Effector memory CD8-positive, alpha-beta T cell (primary cell): Measurements from ENCODE around the gene TXNRD1.
"Not testable (repeated sequence)": the region's sequence is repeated elsewhere in the genome, so short reads cannot be mapped to it uniquely, and the experiment has no call there.

ENCODE experiments used
- ATAC-seq: fragments of 150-1000 bp; cut with Tn5 transposase; replicated peaks from 2 replicates; pipeline ENCODE4 v1.10.0; 2021; ENCODE audit warnings: mild to moderate bottlenecking, moderate library complexity
- DNase-seq, 3 experiments: peaks; one replicate each; pipeline ENCODE4 v3.0.0; 2021
- H3K27ac Mint-ChIP-seq, 2 donors: one replicate each; pipeline ENCODE4 v1.8.0; 2022; ENCODE audit warnings: mild to moderate bottlenecking in 2 of 2, mixed read lengths in 2 of 2, moderate library complexity in 2 of 2
- H3K27me3 Mint-ChIP-seq, 2 donors: one replicate each; pipeline ENCODE4 v1.8.0; 2022; ENCODE audit warnings: mixed read lengths in 2 of 2
- H3K36me3 Mint-ChIP-seq: one replicate; pipeline ENCODE4 v1.8.0; 2022; ENCODE audit warnings: mild to moderate bottlenecking, moderate library complexity, mixed read lengths; ENCODE audit not compliant: insufficient read depth
- H3K4me1 Mint-ChIP-seq, 2 donors: one replicate each; pipeline ENCODE4 v1.8.0; 2022; ENCODE audit warnings: low read depth in 2 of 2, mixed read lengths in 2 of 2
- H3K4me3 Mint-ChIP-seq, 2 donors: one replicate each; pipeline ENCODE4 v1.8.0; 2022; ENCODE audit warnings: mild to moderate bottlenecking in 2 of 2, mixed read lengths in 2 of 2, moderate library complexity in 2 of 2
- H3K9me3 Mint-ChIP-seq, 2 donors: one replicate each; pipeline ENCODE4 v1.8.0; 2022; ENCODE audit warnings: mixed read lengths in 2 of 2
- total RNA-seq, 9 experiments: gene quantifications; one replicate each; lab custom pipeline; 2026; lab: John Stamatoyannopoulos, UW

TXNRD1 gene
- total RNA-seq: 56.9 to 817 (median 278) reads per million in 9 experiments

DNA sequence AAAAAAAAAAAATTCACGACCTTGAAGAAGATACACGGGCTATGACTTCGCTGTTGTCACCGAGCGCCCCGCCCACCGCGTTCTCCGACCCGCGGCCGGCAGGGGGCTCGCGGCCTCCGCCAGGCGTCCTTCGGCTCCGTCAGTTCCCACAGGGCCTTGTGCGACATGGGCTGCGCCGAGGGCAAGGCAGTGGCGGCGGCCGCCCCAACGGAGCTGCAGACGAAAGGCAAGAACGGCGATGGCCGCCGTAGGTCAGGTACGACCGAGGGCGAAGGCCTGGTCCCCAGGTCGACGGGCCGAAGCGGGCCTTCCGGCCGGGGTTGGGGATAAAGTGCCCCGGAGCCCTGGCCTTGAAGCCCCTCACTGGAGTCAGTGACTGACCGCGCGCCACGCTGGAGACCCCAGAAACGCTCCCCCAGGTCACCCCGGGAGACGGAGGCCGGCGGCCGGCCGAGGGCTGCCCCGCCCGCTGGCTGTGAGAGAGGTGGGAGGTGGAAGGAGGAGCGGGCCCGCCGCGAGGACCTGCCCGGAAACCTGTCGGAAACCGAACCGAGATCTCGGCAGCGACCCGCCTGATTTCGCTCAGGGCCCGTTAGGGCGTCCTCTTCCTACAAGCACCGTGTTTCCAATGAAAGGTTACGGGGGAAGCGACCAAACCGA is at the start of gene TXNRD1:
TXNRD1 (plus strand) TSS at position 142 of the 660 bp plus-strand sequence; CDS start at position 166, 24 bp downstream.
- no peaks in the 10 kb centered on the region for H3K36me3 Mint-ChIP-seq
- DNase-seq: peak; percentile 76 to 81 (median 78)
- no peaks in the 10 kb centered on the region for H3K9me3 Mint-ChIP-seq
- H3K27me3 Mint-ChIP-seq: no peaks in the 10 kb centered on the region
- H3K27ac Mint-ChIP-seq: peak within 1 kb of the TSS; percentile 79 to 85
- peak within 1 kb of the TSS; percentile 81 for H3K4me3 Mint-ChIP-seq
- peak; percentile 93 for ATAC-seq
- H3K4me1 Mint-ChIP-seq: peaks cover 11 to 17% of the 10 kb centered on the region in 2 donors

DNA sequence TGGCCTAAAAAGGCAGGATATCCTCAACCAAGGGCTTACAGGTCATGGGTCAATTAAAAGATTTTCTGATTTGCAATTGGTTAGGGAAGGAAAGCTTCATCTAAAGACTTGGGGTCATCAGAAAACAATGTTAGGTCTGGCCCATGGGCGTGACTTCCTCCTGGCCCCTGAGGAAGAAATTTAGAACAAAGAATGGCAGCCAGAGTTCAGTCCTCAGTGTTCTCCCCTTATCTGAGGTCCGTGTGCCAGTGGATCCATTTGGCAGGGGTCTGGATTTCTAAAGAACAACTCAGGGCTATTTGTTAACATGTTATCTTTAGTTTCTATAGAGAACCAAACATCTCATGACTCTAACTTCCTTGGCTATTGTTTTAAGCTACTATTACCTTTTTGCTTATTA is 49.8 kb upstream of the TXNRD1 start:
- Mint-ChIP-seq H3K4me3 (no peak overlapping the region), H3K36me3 (no peaks in the 10 kb centered on the region), H3K9me3 (no peaks in the 10 kb centered on the region), H3K27ac (no peak overlapping the region), H3K4me1 (no peaks in the 10 kb centered on the region), H3K27me3 (peaks cover 16 to 17% of the 10 kb centered on the region in 2 donors)
- ATAC-seq (no peak), DNase-seq (no peak)

DNA sequence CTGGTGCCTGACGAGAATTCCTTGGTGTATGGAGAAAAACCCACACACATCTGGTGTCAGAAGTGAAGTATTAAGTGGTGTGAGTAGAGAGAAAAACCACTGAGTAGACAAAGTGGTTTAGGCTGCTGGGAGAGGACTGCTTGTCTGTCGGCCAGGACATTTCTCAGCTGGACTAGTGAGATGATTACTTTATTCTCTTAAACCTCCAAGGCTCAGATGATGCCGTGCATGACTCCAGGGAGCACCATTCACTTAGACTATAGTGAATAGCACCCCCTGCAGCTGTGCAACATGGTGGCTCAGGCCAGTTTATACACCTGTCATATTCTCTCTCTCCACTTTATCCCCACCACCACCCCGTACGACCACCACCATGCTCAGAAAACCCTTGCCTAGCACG is 49.1 kb upstream of the TXNRD1 start:
- no peaks in the 10 kb centered on the region for H3K9me3 Mint-ChIP-seq
- DNase-seq (no peak), ATAC-seq (no peak)
- H3K4me1 Mint-ChIP-seq: no peaks in the 10 kb centered on the region
- H3K27me3 Mint-ChIP-seq: peaks cover 16 to 17% of the 10 kb centered on the region in 2 donors
- no peak overlapping the region for H3K4me3 Mint-ChIP-seq
- no peaks in the 10 kb centered on the region for H3K36me3 Mint-ChIP-seq
- H3K27ac Mint-ChIP-seq: no peak overlapping the region

DNA sequence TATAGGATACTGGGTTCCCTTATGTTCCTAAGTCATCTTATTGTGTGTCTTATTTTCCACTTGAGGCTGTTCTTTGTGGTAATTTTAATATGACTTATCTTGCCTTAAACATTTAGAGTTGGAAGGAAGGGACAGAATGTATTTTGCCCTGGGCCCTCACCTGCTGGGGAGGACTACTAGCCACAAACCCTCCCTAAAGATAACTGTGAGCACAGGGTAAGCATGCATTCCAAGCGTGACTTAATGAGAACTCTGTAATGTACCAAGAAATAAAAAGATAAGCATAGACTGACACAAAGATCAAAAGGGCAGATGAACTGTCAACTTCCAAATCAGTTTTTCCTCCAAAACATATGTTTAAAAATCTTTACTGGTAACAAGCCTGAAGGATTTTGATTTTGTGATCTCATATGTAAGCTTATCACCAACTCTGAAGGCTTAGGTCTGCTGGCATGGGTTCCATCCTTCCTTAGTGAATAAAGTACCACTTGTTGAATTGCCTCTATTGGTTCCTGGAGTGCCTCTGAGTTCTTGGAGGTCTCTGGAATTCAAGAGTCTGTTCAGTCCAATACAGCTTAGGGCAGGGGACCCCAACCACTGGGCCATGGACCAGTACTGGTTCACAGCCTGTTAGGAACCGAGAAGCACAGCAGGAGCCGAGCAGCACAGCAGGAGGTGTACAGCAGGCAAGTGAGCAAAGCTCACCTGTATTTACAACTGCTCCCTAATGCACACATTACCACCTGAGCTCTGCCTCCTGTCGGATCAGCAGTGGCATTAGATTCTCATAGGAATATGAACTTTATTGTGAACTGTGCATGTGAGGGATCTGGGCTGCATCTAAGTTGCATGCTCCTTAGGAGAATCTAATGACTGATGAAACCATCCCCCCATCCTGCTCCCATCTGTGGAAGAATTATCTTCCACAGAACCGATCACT is 47.8 kb upstream of the TXNRD1 start:
- no peak overlapping the region for H3K27ac Mint-ChIP-seq
- no peaks in the 10 kb centered on the region for H3K9me3 Mint-ChIP-seq
- no peaks in the 10 kb centered on the region for H3K4me1 Mint-ChIP-seq
- DNase-seq (no peak), ATAC-seq (no peak)
- no peak overlapping the region for H3K4me3 Mint-ChIP-seq
- peaks cover 11 to 12% of the 10 kb centered on the region in 2 donors for H3K27me3 Mint-ChIP-seq
- no peaks in the 10 kb centered on the region for H3K36me3 Mint-ChIP-seq

DNA sequence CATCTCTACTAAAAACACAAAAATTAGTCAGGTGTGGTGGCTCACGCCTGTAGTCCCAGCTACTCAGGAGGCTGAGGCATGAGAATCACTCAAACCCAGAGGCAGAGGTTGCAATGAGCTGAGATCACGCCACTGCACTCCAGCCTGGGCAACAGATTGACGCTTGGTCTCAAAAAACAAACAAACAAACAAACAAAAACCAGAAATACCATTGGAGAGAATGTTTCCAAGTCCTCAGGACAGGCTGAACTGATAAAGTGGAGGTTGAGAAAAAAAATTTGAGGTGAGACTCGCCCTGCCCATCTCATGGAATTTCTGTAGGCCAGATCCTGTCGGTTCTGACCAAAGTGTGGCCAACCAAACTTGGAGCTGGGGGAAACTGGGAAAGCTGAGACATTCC is 47.0 kb upstream of the TXNRD1 start:
- Mint-ChIP-seq H3K27me3 (peaks cover 11 to 12% of the 10 kb centered on the region in 2 donors), H3K4me3 (no peak overlapping the region), H3K27ac (no peak overlapping the region), H3K9me3 (no peaks in the 10 kb centered on the region), H3K4me1 (no peaks in the 10 kb centered on the region), H3K36me3 (no peaks in the 10 kb centered on the region)
- DNase-seq (no peak), ATAC-seq (no peak)

DNA sequence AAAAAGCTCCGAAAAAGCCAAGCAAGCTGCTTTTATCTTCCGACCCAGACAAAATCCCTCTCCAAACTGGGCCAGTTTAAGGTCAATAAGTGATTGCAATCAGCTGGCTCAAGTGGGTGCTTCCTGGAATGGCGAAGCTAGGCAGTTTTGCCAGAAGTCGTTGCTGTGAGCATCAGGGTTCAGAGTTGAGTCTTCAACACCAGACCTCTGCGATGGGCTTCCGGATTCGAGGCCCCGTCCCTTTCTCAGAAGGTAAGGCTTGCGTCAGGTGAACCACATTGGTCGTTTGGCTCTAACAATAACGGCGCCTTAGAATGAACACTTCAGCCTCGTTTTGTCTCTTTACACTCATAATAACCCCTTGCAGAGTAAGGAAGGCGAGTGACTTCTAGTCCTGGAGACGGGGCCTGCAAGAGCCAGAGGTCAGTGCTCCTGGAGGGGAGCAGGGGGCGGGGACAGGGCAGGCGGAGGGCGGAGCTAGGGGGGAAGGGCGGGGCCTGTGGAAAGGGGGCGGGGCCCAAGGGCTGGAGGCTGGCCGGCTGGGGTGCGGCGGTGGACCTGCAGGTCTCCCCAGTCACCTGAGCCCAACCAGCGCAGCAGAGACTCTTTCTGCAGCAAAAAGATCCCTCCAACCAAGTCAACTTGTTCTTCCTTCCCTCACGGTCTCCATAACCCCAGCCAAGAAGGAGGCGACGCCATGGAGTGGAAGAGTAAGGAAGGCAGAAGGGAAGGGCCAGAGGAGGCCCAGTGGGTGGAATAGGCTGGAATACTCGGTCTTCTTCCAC is 43.6 kb upstream of the TXNRD1 start:
- no peaks in the 10 kb centered on the region for H3K36me3 Mint-ChIP-seq
- no peak overlapping the region for H3K27ac Mint-ChIP-seq
- peaks cover 11 to 12% of the 10 kb centered on the region in 2 donors for H3K27me3 Mint-ChIP-seq
- DNase-seq (no peak), ATAC-seq (no peak)
- H3K9me3 Mint-ChIP-seq: no peaks in the 10 kb centered on the region
- H3K4me1 Mint-ChIP-seq: no peaks in the 10 kb centered on the region
- no peak overlapping the region for H3K4me3 Mint-ChIP-seq

DNA sequence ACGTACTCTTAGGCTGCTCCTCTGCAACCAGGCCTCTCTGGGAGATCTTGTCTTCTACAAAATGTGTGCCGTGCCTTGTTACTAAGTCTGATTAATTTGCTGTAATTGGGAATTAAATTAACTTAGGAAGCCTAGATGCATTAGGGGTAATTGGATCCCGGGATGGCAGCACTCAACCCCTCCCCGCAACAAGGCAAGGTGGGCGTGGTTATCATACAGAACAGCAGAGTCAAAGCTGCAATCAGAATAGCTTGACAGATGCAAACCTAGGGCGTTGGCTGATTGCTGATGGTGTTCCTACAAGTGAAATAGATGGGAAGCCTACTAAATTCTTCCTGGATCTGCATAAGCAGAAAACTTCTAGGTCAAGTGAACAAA is 43.0 kb upstream of the TXNRD1 start:
- no peak overlapping the region for H3K27ac Mint-ChIP-seq
- H3K4me3 Mint-ChIP-seq: no peak overlapping the region
- no peak for ATAC-seq

DNA sequence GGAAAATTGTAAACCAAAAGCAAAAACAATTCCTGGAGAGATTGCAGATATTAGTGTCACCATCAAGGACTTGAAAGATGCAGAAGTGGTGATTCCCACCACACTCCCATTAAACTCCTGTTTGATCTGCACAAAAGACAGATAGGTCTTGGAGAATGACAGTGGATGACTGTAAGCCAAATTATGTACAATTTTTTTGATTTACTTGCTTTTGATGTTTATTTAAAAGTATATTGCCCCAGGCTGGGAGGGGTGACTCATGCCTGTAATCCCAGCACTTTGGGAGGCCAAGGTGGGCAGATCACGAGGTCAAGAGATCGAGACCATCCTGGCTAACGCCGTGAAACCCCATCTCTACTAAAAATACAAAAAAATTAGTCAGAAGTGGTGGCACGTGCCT is 41.8 kb upstream of the TXNRD1 start:
- not testable (repeated sequence) for H3K27ac Mint-ChIP-seq, H3K9me3 Mint-ChIP-seq
- peaks cover 12 to 13% of the 10 kb centered on the region in 2 donors for H3K27me3 Mint-ChIP-seq

More for the DNA sequence above, 43.0 kb upstream of the TXNRD1 start:
- H3K9me3 Mint-ChIP-seq: no peaks in the 10 kb centered on the region
- peaks cover 12% of the 10 kb centered on the region in 2 donors for H3K27me3 Mint-ChIP-seq
- H3K36me3 Mint-ChIP-seq: no peaks in the 10 kb centered on the region
- no peak for DNase-seq
- H3K4me1 Mint-ChIP-seq: no peaks in the 10 kb centered on the region

DNA sequence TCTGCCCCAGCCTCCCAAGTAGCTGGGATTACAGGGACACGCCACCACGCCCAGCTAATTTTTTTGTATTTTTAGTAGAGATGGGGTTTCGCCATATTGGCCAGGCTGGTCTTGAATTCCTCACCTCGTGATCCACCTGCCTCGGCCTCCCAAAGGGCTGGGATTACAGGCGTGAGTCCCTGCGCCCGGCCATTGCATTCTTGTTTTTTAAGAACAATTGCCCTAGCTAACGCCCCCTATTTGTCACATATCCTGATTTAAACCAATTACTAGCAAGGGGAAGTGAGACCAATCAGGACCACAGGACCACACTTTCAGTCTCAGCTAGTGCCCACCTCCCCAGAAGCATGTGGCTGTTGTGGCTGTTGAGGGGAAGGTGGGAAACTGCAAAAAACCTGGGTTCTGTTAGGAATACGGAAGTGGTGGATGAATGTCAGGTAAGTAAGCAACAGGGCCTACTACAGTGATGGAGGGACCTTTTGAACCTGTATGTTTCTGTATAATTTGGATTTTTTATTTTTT is 39.8 kb upstream of the TXNRD1 start:
- DNase-seq (no peak), ATAC-seq (no peak)
- Mint-ChIP-seq H3K4me1 (peaks cover 0 to 4% of the 10 kb centered on the region in 2 donors), H3K36me3 (no peaks in the 10 kb centered on the region), H3K4me3 (no peak overlapping the region), H3K27me3 (peaks cover 11 to 12% of the 10 kb centered on the region in 2 donors), H3K9me3 (no peaks in the 10 kb centered on the region), H3K27ac (no peak overlapping the region)

More for the DNA sequence above, 41.8 kb upstream of the TXNRD1 start:
- H3K4me1 Mint-ChIP-seq, H3K4me3 Mint-ChIP-seq, DNase-seq, H3K36me3 Mint-ChIP-seq, ATAC-seq: not testable (repeated sequence)

DNA sequence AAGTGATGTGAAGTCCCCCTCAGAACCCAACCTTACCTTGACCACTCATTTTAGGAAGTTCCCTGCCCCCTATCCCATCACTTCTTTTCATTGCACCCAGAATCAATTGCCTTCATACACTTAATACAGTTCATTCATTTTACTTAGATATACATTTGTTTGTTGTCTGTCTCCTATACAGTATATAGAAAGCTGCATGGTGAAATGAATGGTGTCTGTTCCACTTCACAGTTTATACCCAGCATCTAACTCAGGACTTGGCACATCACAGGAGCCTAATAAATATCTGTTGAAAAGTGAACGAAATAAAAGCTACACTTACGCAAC is 38.3 kb upstream of the TXNRD1 start:
- Mint-ChIP-seq H3K27ac (no peak overlapping the region), H3K4me1 (peaks cover 0 to 4% of the 10 kb centered on the region in 2 donors), H3K9me3 (no peaks in the 10 kb centered on the region), H3K4me3 (no peak overlapping the region), H3K36me3 (no peaks in the 10 kb centered on the region), H3K27me3 (peaks cover 11 to 16% of the 10 kb centered on the region in 2 donors)
- DNase-seq: no peak
- ATAC-seq: no peak

DNA sequence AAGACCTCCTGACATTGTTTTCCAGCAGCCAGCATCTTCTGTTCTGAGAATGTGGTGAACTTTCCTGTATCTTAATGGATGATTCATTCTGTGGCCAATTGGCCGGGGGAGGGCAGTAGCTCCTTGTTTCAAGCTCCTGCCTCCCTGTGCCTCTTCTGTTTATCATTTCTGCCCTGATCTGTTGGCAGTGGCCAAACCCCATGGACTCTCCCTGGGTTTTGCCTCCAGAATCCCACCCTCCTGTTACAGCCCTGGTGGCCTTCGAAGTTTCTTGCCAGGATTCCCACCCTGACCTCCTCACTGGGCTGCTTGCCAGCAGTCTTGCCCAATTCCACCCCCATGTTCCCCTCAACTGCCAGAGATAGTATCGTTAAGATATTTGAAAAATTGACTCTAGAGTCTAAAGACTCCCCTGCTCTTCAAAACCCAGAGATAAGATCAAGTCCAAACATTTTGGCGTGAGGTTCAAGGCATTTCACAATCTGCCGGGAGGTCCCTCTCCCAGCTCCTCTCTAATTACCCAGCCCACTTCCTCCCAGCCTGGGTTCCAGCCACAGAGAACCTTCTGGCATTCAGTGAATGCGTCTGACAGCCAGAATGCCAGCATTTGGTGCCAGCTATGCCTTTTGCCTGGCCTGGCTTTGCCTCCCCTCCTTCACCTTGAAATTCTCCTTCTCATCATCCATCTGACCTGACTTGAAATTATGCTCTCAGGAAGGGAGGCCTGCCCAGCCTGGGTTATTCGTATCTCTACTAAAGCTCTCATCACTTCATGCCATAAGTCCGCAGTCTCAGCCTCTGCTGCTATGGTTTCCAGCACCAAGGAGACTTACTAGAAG is 37.7 kb upstream of the TXNRD1 start:
- DNase-seq: no peak
- Mint-ChIP-seq H3K9me3 (no peaks in the 10 kb centered on the region), H3K27me3 (peaks cover 11 to 17% of the 10 kb centered on the region in 2 donors), H3K27ac (peak overlapping the region in 1 of 2 donors; percentile 7), H3K4me1 (peaks cover 0 to 4% of the 10 kb centered on the region in 2 donors), H3K4me3 (no peak overlapping the region), H3K36me3 (peaks cover 2% of the 10 kb centered on the region)
- no peak for ATAC-seq

DNA sequence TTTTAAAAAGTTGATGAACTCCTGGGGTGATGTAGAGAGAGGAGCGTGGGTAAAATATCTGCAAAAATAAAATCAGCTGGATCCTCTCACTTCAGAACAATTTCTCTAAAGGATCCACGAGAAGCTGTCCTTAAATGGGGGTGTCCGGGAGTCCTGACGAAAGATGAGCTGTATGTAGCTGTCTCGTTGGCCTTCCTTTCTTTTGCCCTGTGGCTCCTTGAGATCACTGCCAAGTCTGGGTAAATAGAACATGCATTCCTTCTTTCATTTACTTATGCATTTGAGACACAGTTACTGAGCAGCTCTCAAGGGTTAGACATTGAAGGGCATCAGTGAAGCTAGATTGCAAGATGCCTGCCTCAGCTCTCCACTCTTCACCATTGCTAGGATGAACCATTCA is 35.2 kb upstream of the TXNRD1 start:
- no peak overlapping the region for H3K4me3 Mint-ChIP-seq
- no peak overlapping the region for H3K27ac Mint-ChIP-seq
- DNase-seq (no peak), ATAC-seq (no peak)
- peaks cover 0 to 4% of the 10 kb centered on the region in 2 donors for H3K4me1 Mint-ChIP-seq
- H3K9me3 Mint-ChIP-seq: no peaks in the 10 kb centered on the region
- H3K36me3 Mint-ChIP-seq: peaks cover 2% of the 10 kb centered on the region
- H3K27me3 Mint-ChIP-seq: peaks cover 11 to 17% of the 10 kb centered on the region in 2 donors
